Large intestine (tissue), 3 donors: ENCODE results near the gene CHRNB2. TPM values are rescaled to one million over a fixed set of nuclear protein-coding genes. Genes with fewer than 3 reads are reported as not detected.

Experiments
- DNase-seq, 2 donors: peaks; one replicate each; pipeline versions ENCODE4 v3.0.0 to v3.0.0-alpha.2; 2013
- H3K27ac ChIP-seq: one replicate; pipeline ENCODE4 v1.5.1; 2013; ENCODE audit warnings: low read length
- H3K27me3 ChIP-seq: 2 replicates; pipeline ENCODE4 v1.6.1; 2013; ENCODE audit warnings: low read length; ENCODE audit not compliant: control insufficient read depth, insufficient read depth
- H3K36me3 ChIP-seq: 2 replicates; pipeline ENCODE4 v1.6.1; 2013; ENCODE audit warnings: low read length; ENCODE audit not compliant: control insufficient read depth, insufficient read depth
- H3K4me1 ChIP-seq: one replicate; pipeline ENCODE4 v1.6.1; 2013; ENCODE audit warnings: low read length; ENCODE audit not compliant: control insufficient read depth, insufficient read depth
- H3K4me3 ChIP-seq: one replicate; pipeline ENCODE4 v1.5.1; 2013; ENCODE audit warnings: low read length
- H3K9me3 ChIP-seq: one replicate; pipeline ENCODE4 v1.6.1; 2013; ENCODE audit warnings: mild to moderate bottlenecking, low read depth, low read length, moderate library complexity; ENCODE audit not compliant: control insufficient read depth
- WGBS: methylation state at CpG from one replicate; pipeline ENCODE4 v1.1.5; 2013; ENCODE audit warnings: low lambda C conversion rate; ENCODE audit not compliant: insufficient coverage; 5-methylcytosine and 5-hydroxymethylcytosine counted together
- polyA plus RNA-seq: library from polyadenylated mRNA; unstranded; fragments of 120-200 nt; gene quantifications from one replicate; pipeline ENCODE4 v1.2.1, GENCODE V29; 2013

CHRNB2 gene
- polyA plus RNA-seq, 1 donor: 1.7 TPM

- no CpG with 5 or more reads among the region's 3 CpGs for WGBS
- Histone ChIP-seq H3K4me3 (no peak overlapping the region), H3K27ac (no peak overlapping the region), H3K36me3 (peaks cover 95% of the 10 kb centered on the region), H3K27me3 (no peaks in the 10 kb centered on the region), H3K4me1 (no peaks in the 10 kb centered on the region), H3K9me3 (no peaks in the 10 kb centered on the region)
- DNase-seq: no peak
Observed at GRCh38 chr1:154581766-154582165, 14.2 kb downstream of the CHRNB2 start.

- Histone ChIP-seq H3K9me3 (no peaks in the 10 kb centered on the region), H3K4me3 (no peak overlapping the region), H3K4me1 (no peaks in the 10 kb centered on the region), H3K27ac (no peak overlapping the region), H3K27me3 (no peaks in the 10 kb centered on the region), H3K36me3 (peaks cover 96% of the 10 kb centered on the region)
- no CpG with 5 or more reads among the region's 6 CpGs for WGBS
- no peak for DNase-seq
Observed at GRCh38 chr1:154582885-154583284, 15.3 kb downstream of the CHRNB2 start.

- 100% methylated on average over 1 of the region's 9 CpGs for WGBS
- Histone ChIP-seq H3K4me3 (no peak overlapping the region), H3K36me3 (peaks cover 97% of the 10 kb centered on the region), H3K27ac (no peak overlapping the region), H3K4me1 (no peaks in the 10 kb centered on the region), H3K9me3 (no peaks in the 10 kb centered on the region), H3K27me3 (no peaks in the 10 kb centered on the region)
- DNase-seq: no peak
Observed at GRCh38 chr1:154583773-154584172, 16.2 kb downstream of the CHRNB2 start.

- no peak overlapping the region for H3K4me3 ChIP-seq
- no peaks in the 10 kb centered on the region for H3K9me3 ChIP-seq
- H3K27ac ChIP-seq: no peak overlapping the region
- H3K27me3 ChIP-seq: no peaks in the 10 kb centered on the region
- DNase-seq: no peak
- H3K4me1 ChIP-seq: no peaks in the 10 kb centered on the region
- peaks cover 97% of the 10 kb centered on the region for H3K36me3 ChIP-seq
- 83% methylated on average over 4 of the region's 9 CpGs for WGBS
Observed at GRCh38 chr1:154584267-154584994, 16.9 kb downstream of the CHRNB2 start.

- no CpG with 5 or more reads among the region's 10 CpGs for WGBS
- no peak for DNase-seq
- H3K9me3 ChIP-seq: no peaks in the 10 kb centered on the region
- H3K4me1 ChIP-seq: no peaks in the 10 kb centered on the region
- no peak overlapping the region for H3K4me3 ChIP-seq
- H3K27me3 ChIP-seq: no peaks in the 10 kb centered on the region
- H3K36me3 ChIP-seq: peaks cover 96% of the 10 kb centered on the region
- no peak overlapping the region for H3K27ac ChIP-seq
Observed at GRCh38 chr1:154586231-154586630, 18.7 kb downstream of the CHRNB2 start.

GRCh38 chr1:154586641-154587040 is 19.1 kb downstream of the CHRNB2 start:
- no peaks in the 10 kb centered on the region for H3K9me3 ChIP-seq
- no peak overlapping the region for H3K4me3 ChIP-seq
- H3K27ac ChIP-seq: no peak overlapping the region
- H3K4me1 ChIP-seq: no peaks in the 10 kb centered on the region
- peaks cover 98% of the 10 kb centered on the region for H3K36me3 ChIP-seq
- no peaks in the 10 kb centered on the region for H3K27me3 ChIP-seq
- DNase-seq: no peak
- WGBS: 100% methylated on average over 2 of the region's 6 CpGs

GRCh38 chr1:154589780-154590179 is 22.2 kb downstream of the CHRNB2 start:
- WGBS: no CpG with 5 or more reads among the region's 10 CpGs
- H3K27ac ChIP-seq: no peak overlapping the region
- no peaks in the 10 kb centered on the region for H3K9me3 ChIP-seq
- H3K4me3 ChIP-seq: no peak overlapping the region
- no peak for DNase-seq
- H3K36me3 ChIP-seq: peaks cover 96% of the 10 kb centered on the region
- H3K27me3 ChIP-seq: no peaks in the 10 kb centered on the region
- H3K4me1 ChIP-seq: no peaks in the 10 kb centered on the region

- no CpG with 5 or more reads among the region's 5 CpGs for WGBS
Observed at GRCh38 chr1:154590756-154591155, 23.2 kb downstream of the CHRNB2 start.

GRCh38 chr1:154591206-154591605 is 23.6 kb downstream of the CHRNB2 start:
- no peaks in the 10 kb centered on the region for H3K27me3 ChIP-seq
- no peak overlapping the region for H3K27ac ChIP-seq
- no peak for DNase-seq
- H3K4me3 ChIP-seq: no peak overlapping the region
- no peaks in the 10 kb centered on the region for H3K9me3 ChIP-seq
- H3K36me3 ChIP-seq: peaks cover 93% of the 10 kb centered on the region
- no peaks in the 10 kb centered on the region for H3K4me1 ChIP-seq
- no CpG with 5 or more reads among the region's 7 CpGs for WGBS

More at GRCh38 chr1:154590756-154591155, 23.2 kb downstream of the CHRNB2 start:
- no peak for DNase-seq
- Histone ChIP-seq H3K27me3 (no peaks in the 10 kb centered on the region), H3K4me1 (no peaks in the 10 kb centered on the region), H3K9me3 (no peaks in the 10 kb centered on the region), H3K36me3 (peaks cover 93% of the 10 kb centered on the region), H3K27ac (no peak overlapping the region), H3K4me3 (no peak overlapping the region)

- Histone ChIP-seq H3K4me3 (no peak overlapping the region), H3K27me3 (no peaks in the 10 kb centered on the region), H3K36me3 (peaks cover 92% of the 10 kb centered on the region), H3K4me1 (no peaks in the 10 kb centered on the region), H3K27ac (no peak overlapping the region), H3K9me3 (no peaks in the 10 kb centered on the region)
- no peak for DNase-seq
Observed at GRCh38 chr1:154593390-154593789, 25.8 kb downstream of the CHRNB2 start.

- Histone ChIP-seq H3K36me3 (peaks cover 92% of the 10 kb centered on the region), H3K27ac (no peak overlapping the region), H3K27me3 (no peaks in the 10 kb centered on the region), H3K4me1 (no peaks in the 10 kb centered on the region), H3K9me3 (no peaks in the 10 kb centered on the region), H3K4me3 (no peak overlapping the region)
- 90% methylated on average over 3 of the region's 7 CpGs for WGBS
- DNase-seq: no peak
Observed at GRCh38 chr1:154594811-154595210, 27.2 kb downstream of the CHRNB2 start.
